Esophagus squamous epithelium (tissue), 4 donors: Measurements from ENCODE around the gene TBC1D20.

Experiments
- POLR2A ChIP-seq, 4 donors: fragments of 450-650 bp; IDR thresholded peaks; one replicate each; pipeline ENCODE4 v1.6.1; 2017; ENCODE audit warnings: antibody characterized with exemption in 4 of 4, mild to moderate bottlenecking in 4 of 4, moderate library complexity in 3 of 4
- TF ChIP-seq, protein P1 (sequence below), 6 experiments: fragments of 450-650 bp in 4 of 6; fragments of 200-600 bp in 2 of 6; sonication (generic) in 2 of 6; IDR thresholded peaks; one replicate each; pipeline ENCODE4 v1.5.1; 2016 to 2019; ENCODE audit warnings: antibody characterized with exemption in 6 of 6, mild to moderate bottlenecking in 4 of 6, moderate library complexity in 4 of 6

GRCh38 chr20:420166-420620, 42.1 kb downstream of the TBC1D20 start:
- TF ChIP-seq, protein P1, sequence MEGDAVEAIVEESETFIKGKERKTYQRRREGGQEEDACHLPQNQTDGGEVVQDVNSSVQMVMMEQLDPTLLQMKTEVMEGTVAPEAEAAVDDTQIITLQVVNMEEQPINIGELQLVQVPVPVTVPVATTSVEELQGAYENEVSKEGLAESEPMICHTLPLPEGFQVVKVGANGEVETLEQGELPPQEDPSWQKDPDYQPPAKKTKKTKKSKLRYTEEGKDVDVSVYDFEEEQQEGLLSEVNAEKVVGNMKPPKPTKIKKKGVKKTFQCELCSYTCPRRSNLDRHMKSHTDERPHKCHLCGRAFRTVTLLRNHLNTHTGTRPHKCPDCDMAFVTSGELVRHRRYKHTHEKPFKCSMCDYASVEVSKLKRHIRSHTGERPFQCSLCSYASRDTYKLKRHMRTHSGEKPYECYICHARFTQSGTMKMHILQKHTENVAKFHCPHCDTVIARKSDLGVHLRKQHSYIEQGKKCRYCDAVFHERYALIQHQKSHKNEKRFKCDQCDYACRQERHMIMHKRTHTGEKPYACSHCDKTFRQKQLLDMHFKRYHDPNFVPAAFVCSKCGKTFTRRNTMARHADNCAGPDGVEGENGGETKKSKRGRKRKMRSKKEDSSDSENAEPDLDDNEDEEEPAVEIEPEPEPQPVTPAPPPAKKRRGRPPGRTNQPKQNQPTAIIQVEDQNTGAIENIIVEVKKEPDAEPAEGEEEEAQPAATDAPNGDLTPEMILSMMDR (IDR thresholded peaks at IDR 0.05) = no peak
- no peak for TF ChIP-seq POLR2A (IDR thresholded peaks at IDR 0.05)
